SK-N-SH (cell line): ENCODE measurements around the gene LCP2. TPM values are rescaled to one million over a fixed set of nuclear protein-coding genes. Genes with fewer than 3 reads are reported as not detected.

Source experiments
- CTCF ChIA-PET: fragments of 300-600, 350-600 bp; formaldehyde crosslinking; extraction: SDS; loops from one replicate; lab custom pipeline; 2021; lab: Yijun Ruan, JAX
- POLR2A ChIA-PET: fragments of 350-600 bp; sonication (Branson Sonifier 250); formaldehyde crosslinking; extraction: SDS; loops from one replicate; lab custom pipeline; 2020; ENCODE audit warnings: antibody characterized with exemption, inconsistent platforms; lab: Yijun Ruan, JAX
- DNase-seq: peaks from one replicate; pipeline ENCODE4 v3.0.0; 2012
- H2AFZ ChIP-seq: fragments of 200-600 bp; sonication (generic); 2 replicates; pipeline ENCODE4 v1.8.1; 2016; ENCODE audit warnings: antibody characterized with exemption, mild to moderate bottlenecking, low read depth
- H3F3A ChIP-seq: fragments of 200-600 bp; sonication (generic); replicated peaks from 2 replicates; pipeline ENCODE3; 2016; ENCODE audit warnings: antibody characterized with exemption, mild to moderate bottlenecking; ENCODE audit not compliant: insufficient read depth
- H3K27ac ChIP-seq, 2 experiments: fragments of 200-500 bp in 1 of 2; fragments of 200-600 bp in 1 of 2; sonication (Bioruptor generic) in 1 of 2; sonication (generic), shearing (Covaris generic) in 1 of 2; 2 replicates each; pipeline versions ENCODE4 v1.5.1 to v1.6.1; 2014 to 2016; ENCODE audit warnings: low read depth in 2 of 2, inconsistent platforms in 1 of 2, low read length in 1 of 2, mild to moderate bottlenecking in 1 of 2, mixed read lengths in 1 of 2
- H3K27me3 ChIP-seq: fragments of 200-600 bp; sonication (generic), shearing (Covaris generic); 2 replicates; pipeline ENCODE4 v1.6.1; 2016; ENCODE audit warnings: mixed run types; ENCODE audit not compliant: insufficient read depth
- H3K36me3 ChIP-seq, 2 experiments: fragments of 200-500 bp in 1 of 2; fragments of 200-600 bp in 1 of 2; sonication (Bioruptor generic) in 1 of 2; sonication (generic) in 1 of 2; replicated peaks in 1 of 2; 2 replicates each; pipeline versions ENCODE3 to v1.5.1; 2014 to 2016; ENCODE audit warnings: low read length in 1 of 2, mild to moderate bottlenecking in 1 of 2; ENCODE audit not compliant: insufficient read depth in 2 of 2, control insufficient read depth in 1 of 2
- H3K4me1 ChIP-seq, 2 experiments: fragments of 200-500 bp in 1 of 2; fragments of 200-600 bp in 1 of 2; sonication (Bioruptor generic) in 1 of 2; sonication (generic), shearing (Covaris generic) in 1 of 2; 2 replicates each; pipeline versions ENCODE4 v1.5.1 to v1.6.1; 2014 to 2016; ENCODE audit warnings: low read depth in 1 of 2, low read length in 1 of 2, mixed run types in 1 of 2; ENCODE audit not compliant: insufficient read depth in 2 of 2, control insufficient read depth in 1 of 2
- H3K4me2 ChIP-seq: fragments of 200-600 bp; sonication (generic), shearing (Covaris generic); 2 replicates; pipeline ENCODE4 v1.6.1; 2017; ENCODE audit warnings: mixed run types
- H3K4me3 ChIP-seq, 2 experiments: fragments of 200-500 bp in 1 of 2; fragments of 200-600 bp in 1 of 2; sonication (Bioruptor generic) in 1 of 2; sonication (generic), shearing (Covaris generic) in 1 of 2; 2 replicates each; pipeline versions ENCODE4 v1.5.1 to v1.8.1; 2014 to 2016; ENCODE audit warnings: low read depth in 2 of 2, inconsistent platforms in 1 of 2, low read length in 1 of 2, mild to moderate bottlenecking in 1 of 2, mixed read lengths in 1 of 2, moderate library complexity in 1 of 2
- H3K79me2 ChIP-seq: fragments of 200-600 bp; sonication (generic); 2 replicates; pipeline ENCODE4 v1.8.1; 2017; ENCODE audit warnings: mild to moderate bottlenecking; ENCODE audit not compliant: insufficient read depth
- H3K9ac ChIP-seq: fragments of 200-600 bp; sonication (generic); 2 replicates; pipeline ENCODE4 v1.6.1; 2017; ENCODE audit warnings: mixed run types
- H3K9me2 ChIP-seq: fragments of 200-600 bp; sonication (generic); 2 replicates; pipeline ENCODE4 v1.6.1; 2017; ENCODE audit warnings: mixed run types
- H3K9me3 ChIP-seq: fragments of 200-600 bp; sonication (generic); 2 replicates; pipeline ENCODE4 v1.6.1; 2017; ENCODE audit warnings: mixed run types, mild to moderate bottlenecking, moderate library complexity
- H4K20me1 ChIP-seq: fragments of 200-600 bp; sonication (generic); 2 replicates; pipeline ENCODE4 v1.6.1; 2017; ENCODE audit warnings: mild to moderate bottlenecking, mixed run types; ENCODE audit not compliant: insufficient read depth
- CHD2 ChIP-seq: fragments of 150-350 bp; IDR thresholded peaks from 2 replicates; pipeline ENCODE4 v1.6.1; 2018; ENCODE audit warnings: low read length; ENCODE audit not compliant: partially characterized antibody
- EZH2phosphoT487 ChIP-seq: fragments of 200-600 bp; sonication (generic); IDR thresholded peaks from 2 replicates; pipeline ENCODE4 v1.6.1; 2017; ENCODE audit warnings: low read depth, mixed run types, mild to moderate bottlenecking, antibody characterized with exemption, moderate library complexity, borderline replicate concordance
- FOSL2 ChIP-seq: IDR thresholded peaks from 2 replicates; pipeline ENCODE4 v1.4.0; 2012; ENCODE audit warnings: low read depth, mild to moderate bottlenecking, moderate library complexity, borderline replicate concordance
- GABPA ChIP-seq: IDR thresholded peaks from 2 replicates; pipeline ENCODE4 v1.4.0; 2012; ENCODE audit warnings: low read depth, mild to moderate bottlenecking
- GATA2 ChIP-seq: sonication (generic); formaldehyde crosslinking; IDR thresholded peaks from 2 replicates; pipeline ENCODE4 v1.5.0; 2020; ENCODE audit warnings: mild to moderate bottlenecking, missing genetic modification reagents
- JUND ChIP-seq: IDR thresholded peaks from 2 replicates; pipeline ENCODE4 v1.4.0; 2012
- MEF2A ChIP-seq: IDR thresholded peaks from 2 replicates; pipeline ENCODE4 v1.4.0; 2012; ENCODE audit warnings: low read depth, borderline replicate concordance
- RAD21 ChIP-seq: IDR thresholded peaks from 2 replicates; pipeline ENCODE4 v1.6.1; 2012; ENCODE audit warnings: mild to moderate bottlenecking, low read length
- RXRA ChIP-seq: IDR thresholded peaks from 2 replicates; pipeline ENCODE4 v1.4.0; 2012; ENCODE audit warnings: low read depth, mild to moderate bottlenecking, borderline replicate concordance
- SIN3A ChIP-seq: IDR thresholded peaks from 2 replicates; pipeline ENCODE4 v1.6.1; 2012; ENCODE audit warnings: low read depth, mild to moderate bottlenecking, low read length, moderate library complexity, borderline replicate concordance
- SMC3 ChIP-seq: IDR thresholded peaks from 2 replicates; pipeline ENCODE4 v1.6.1; 2012; ENCODE audit warnings: low read depth, low read length, improper control_type of control experiment
- TCF12 ChIP-seq: IDR thresholded peaks from 2 replicates; pipeline ENCODE4 v1.4.0; 2012
- TEAD4 ChIP-seq: IDR thresholded peaks from 2 replicates; pipeline ENCODE4 v1.4.0; 2012; ENCODE audit warnings: mild to moderate bottlenecking, borderline replicate concordance; ENCODE audit not compliant: insufficient read depth
- YY1 ChIP-seq: IDR thresholded peaks from 2 replicates; pipeline ENCODE4 v1.4.0; 2012; ENCODE audit warnings: low read depth, mild to moderate bottlenecking
- whole genome bisulfite sequencing: methylation state at CpG from one replicate; pipeline ENCODE4 v1.1.6; 2017; ENCODE audit warnings: low lambda C conversion rate; 5-methylcytosine and 5-hydroxymethylcytosine counted together
- polyA plus RNA-seq, 3 experiments: library from polyadenylated mRNA; depleted of rRNA; stranded (reverse); fragments of >200 nt; gene quantifications; 2 replicates each; pipeline ENCODE4 v1.2.3, GENCODE V29; 2012
- TF ChIP-seq, protein P1 (sequence below): IDR thresholded peaks from 2 replicates; pipeline ENCODE4; 2012
- TF ChIP-seq, protein P2 (sequence below): IDR thresholded peaks from 2 replicates; pipeline ENCODE4 v1.4.0; 2012; ENCODE audit warnings: low read depth, borderline replicate concordance
- TF ChIP-seq, protein P3 (sequence below): IDR thresholded peaks from 2 replicates; pipeline ENCODE4 v1.6.1; 2012; ENCODE audit warnings: mild to moderate bottlenecking, low read depth, low read length, moderate library complexity

The LCP2 gene
- polyA plus RNA-seq, 1 of the 3 experiments (the other 2 are of a cell fraction), result not detected

DNA sequence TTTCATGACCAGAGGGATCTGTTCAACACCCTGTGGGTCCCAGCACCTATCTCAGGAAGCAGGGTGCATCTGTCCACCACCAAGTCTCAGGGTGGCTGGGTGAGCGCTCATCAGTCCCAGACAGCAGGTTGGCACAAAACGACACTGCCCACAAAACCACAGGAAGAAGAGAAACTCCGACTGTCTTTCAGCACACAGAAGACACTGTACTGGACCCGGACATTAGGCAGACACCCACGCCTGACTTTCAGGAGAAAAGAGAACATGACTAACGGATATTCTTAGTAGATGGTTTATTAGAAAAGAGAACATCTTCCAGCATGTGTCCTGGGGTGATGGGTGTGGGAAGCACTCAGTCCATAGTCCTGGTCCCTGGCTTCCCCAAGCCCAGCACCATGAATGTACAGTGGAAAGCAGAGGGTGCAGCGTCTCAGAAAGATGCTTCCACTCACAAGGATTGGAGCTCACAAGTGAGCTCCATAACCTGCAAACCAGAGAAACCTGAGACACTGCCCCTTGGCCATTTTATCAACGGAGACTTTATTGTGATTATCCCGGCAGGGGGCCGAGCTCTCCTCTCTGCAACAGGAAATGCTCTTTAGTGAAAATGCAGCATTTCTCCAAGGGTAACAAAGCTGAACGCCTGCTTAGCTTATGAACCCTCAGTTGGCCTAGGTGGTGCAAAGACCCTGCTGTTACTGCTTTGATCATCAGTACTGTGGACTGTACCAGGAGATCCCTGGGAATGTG, 35.8 kb upstream of the LCP2 start:
- no peak overlapping the region for H3K27ac ChIP-seq

More for the DNA sequence above, 35.8 kb upstream of the LCP2 start:
- no peak overlapping the region for H2AFZ ChIP-seq
- DNase-seq, result no peak
- no peaks in the 10 kb centered on the region for H4K20me1 ChIP-seq
- no peaks in the 10 kb centered on the region for H3K27me3 ChIP-seq
- no peak overlapping the region for H3K9ac ChIP-seq
- H3F3A ChIP-seq, result no peaks in the 10 kb centered on the region
- H3K79me2 ChIP-seq, result no peaks in the 10 kb centered on the region
- no peak overlapping the region for H3K4me3 ChIP-seq
- POLR2A ChIA-PET, result interaction anchor here (0.5 kb wide), 1 partner anchor 681 kb away, joined by 3 read pairs; no protein-coding TSS in a partner anchor
- H3K4me2 ChIP-seq, result no peak overlapping the region
- no peaks in the 10 kb centered on the region for H3K9me3 ChIP-seq
- no peaks in the 10 kb centered on the region; a peak in 1 of 4 replicates for H3K4me1 ChIP-seq
- no peaks in the 10 kb centered on the region for H3K36me3 ChIP-seq
- no peak for TF ChIP-seq JUND
- no peak for TF ChIP-seq TEAD4
- TF ChIP-seq, protein P1, sequence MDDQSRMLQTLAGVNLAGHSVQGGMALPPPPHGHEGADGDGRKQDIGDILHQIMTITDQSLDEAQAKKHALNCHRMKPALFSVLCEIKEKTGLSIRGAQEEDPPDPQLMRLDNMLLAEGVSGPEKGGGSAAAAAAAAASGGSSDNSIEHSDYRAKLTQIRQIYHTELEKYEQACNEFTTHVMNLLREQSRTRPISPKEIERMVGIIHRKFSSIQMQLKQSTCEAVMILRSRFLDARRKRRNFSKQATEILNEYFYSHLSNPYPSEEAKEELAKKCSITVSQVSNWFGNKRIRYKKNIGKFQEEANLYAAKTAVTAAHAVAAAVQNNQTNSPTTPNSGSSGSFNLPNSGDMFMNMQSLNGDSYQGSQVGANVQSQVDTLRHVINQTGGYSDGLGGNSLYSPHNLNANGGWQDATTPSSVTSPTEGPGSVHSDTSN, result no peak
- TF ChIP-seq CHD2, result no peak
- TF ChIP-seq, protein P2, sequence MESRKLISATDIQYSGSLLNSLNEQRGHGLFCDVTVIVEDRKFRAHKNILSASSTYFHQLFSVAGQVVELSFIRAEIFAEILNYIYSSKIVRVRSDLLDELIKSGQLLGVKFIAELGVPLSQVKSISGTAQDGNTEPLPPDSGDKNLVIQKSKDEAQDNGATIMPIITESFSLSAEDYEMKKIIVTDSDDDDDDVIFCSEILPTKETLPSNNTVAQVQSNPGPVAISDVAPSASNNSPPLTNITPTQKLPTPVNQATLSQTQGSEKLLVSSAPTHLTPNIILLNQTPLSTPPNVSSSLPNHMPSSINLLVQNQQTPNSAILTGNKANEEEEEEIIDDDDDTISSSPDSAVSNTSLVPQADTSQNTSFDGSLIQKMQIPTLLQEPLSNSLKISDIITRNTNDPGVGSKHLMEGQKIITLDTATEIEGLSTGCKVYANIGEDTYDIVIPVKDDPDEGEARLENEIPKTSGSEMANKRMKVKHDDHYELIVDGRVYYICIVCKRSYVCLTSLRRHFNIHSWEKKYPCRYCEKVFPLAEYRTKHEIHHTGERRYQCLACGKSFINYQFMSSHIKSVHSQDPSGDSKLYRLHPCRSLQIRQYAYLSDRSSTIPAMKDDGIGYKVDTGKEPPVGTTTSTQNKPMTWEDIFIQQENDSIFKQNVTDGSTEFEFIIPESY, result no peak
- no peak for TF ChIP-seq YY1
- no peak for TF ChIP-seq GATA2
- TF ChIP-seq FOSL2, result no peak
- TF ChIP-seq RXRA, result no peak
- TF ChIP-seq SMC3, result no peak
- no peak for TF ChIP-seq RAD21
- TF ChIP-seq EZH2phosphoT487, result no peak
- TF ChIP-seq GABPA, result no peak
- TF ChIP-seq MEF2A, result no peak
- no peak for TF ChIP-seq SIN3A
- no peak for TF ChIP-seq TCF12
- TF ChIP-seq, protein P3, sequence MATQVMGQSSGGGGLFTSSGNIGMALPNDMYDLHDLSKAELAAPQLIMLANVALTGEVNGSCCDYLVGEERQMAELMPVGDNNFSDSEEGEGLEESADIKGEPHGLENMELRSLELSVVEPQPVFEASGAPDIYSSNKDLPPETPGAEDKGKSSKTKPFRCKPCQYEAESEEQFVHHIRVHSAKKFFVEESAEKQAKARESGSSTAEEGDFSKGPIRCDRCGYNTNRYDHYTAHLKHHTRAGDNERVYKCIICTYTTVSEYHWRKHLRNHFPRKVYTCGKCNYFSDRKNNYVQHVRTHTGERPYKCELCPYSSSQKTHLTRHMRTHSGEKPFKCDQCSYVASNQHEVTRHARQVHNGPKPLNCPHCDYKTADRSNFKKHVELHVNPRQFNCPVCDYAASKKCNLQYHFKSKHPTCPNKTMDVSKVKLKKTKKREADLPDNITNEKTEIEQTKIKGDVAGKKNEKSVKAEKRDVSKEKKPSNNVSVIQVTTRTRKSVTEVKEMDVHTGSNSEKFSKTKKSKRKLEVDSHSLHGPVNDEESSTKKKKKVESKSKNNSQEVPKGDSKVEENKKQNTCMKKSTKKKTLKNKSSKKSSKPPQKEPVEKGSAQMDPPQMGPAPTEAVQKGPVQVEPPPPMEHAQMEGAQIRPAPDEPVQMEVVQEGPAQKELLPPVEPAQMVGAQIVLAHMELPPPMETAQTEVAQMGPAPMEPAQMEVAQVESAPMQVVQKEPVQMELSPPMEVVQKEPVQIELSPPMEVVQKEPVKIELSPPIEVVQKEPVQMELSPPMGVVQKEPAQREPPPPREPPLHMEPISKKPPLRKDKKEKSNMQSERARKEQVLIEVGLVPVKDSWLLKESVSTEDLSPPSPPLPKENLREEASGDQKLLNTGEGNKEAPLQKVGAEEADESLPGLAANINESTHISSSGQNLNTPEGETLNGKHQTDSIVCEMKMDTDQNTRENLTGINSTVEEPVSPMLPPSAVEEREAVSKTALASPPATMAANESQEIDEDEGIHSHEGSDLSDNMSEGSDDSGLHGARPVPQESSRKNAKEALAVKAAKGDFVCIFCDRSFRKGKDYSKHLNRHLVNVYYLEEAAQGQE, result no peak
- CTCF ChIA-PET, result no interaction called here
- no peaks in the 10 kb centered on the region for H3K9me2 ChIP-seq
- WGBS, result 63% methylated on average over 9 of the region's 11 CpGs
